ENCODE data around the gene ALDOA.

GRCh38 chr16:30028438-30029076 is 37.0 kb upstream of the ALDOA start:
- TF ChIP-seq CTCF (IDR thresholded peaks at IDR 0.05): no peak
- TF ChIP-seq POLR2A (IDR thresholded peaks at IDR 0.05): no peak

Measured in thyroid gland (tissue), 4 donors.